Upper lobe of left lung (tissue), 4 donors: ENCODE results near the gene MLH1.

Experiments
- CTCF ChIP-seq, 6 experiments: fragments of 450-650 bp in 4 of 6; fragments of 200-600 bp in 2 of 6; sonication (generic) in 2 of 6; IDR thresholded peaks; one replicate each; pipeline ENCODE4 v1.5.1; 2016 to 2019; ENCODE audit warnings: antibody characterized with exemption in 6 of 6
- POLR2A ChIP-seq, 4 donors: fragments of 450-650 bp; IDR thresholded peaks; one replicate each; pipeline ENCODE4 v1.5.1; 2016 to 2017; ENCODE audit warnings: antibody characterized with exemption in 4 of 4, mild to moderate bottlenecking in 2 of 4
- POLR2AphosphoS5 ChIP-seq, 2 donors: sonication (generic); formaldehyde crosslinking; IDR thresholded peaks; one replicate each; pipeline ENCODE4 v1.5.1; 2017; ENCODE audit warnings: antibody characterized with exemption in 2 of 2

- TF ChIP-seq CTCF (IDR thresholded peaks at IDR 0.05) (peak in 1 of 6 experiments; percentile 18), POLR2AphosphoS5 (IDR thresholded peaks at IDR 0.05) (no peak), POLR2A (IDR thresholded peaks at IDR 0.05) (no peak)
These were observed 1.2 kb upstream of the MLH1 start for GRCh38 chr3:36991923-36992805.
